Keratinocyte (primary cell): ENCODE data around the gene FN3KRP. TPM values are rescaled to one million over a fixed set of nuclear protein-coding genes. Genes with fewer than 3 reads are reported as not detected.

ENCODE experiments used
- DNase-seq: peaks from one replicate; pipeline ENCODE4 v3.0.0-alpha.2; 2011; ENCODE audit warnings: low read depth, missing footprints, low spot score
- FAIRE-seq: peaks from 2 replicates; lab custom pipeline; 2011; peaks lifted over from hg19 to GRCh38; lab: Jason Lieb, UNC
- H2AFZ ChIP-seq: 2 replicates; pipeline ENCODE4 v1.6.0; 2012; ENCODE audit warnings: low read length, control low read depth, inconsistent platforms; ENCODE audit not compliant: control insufficient read depth
- H3K27ac ChIP-seq: 2 replicates; pipeline ENCODE4 v1.5.1; 2011; ENCODE audit warnings: low read length; ENCODE audit not compliant: control insufficient read depth, insufficient read depth
- H3K27me3 ChIP-seq: 3 replicates; pipeline ENCODE4 v1.6.0; 2011; ENCODE audit warnings: low read length; ENCODE audit not compliant: control insufficient read depth, insufficient read depth; ENCODE audit errors: extremely low read depth
- H3K36me3 ChIP-seq, 2 experiments: 2 replicates in 1 of 2; 3 replicates in 1 of 2; pipeline ENCODE4 v1.5.1; 2011; ENCODE audit warnings: low read length in 2 of 2, mild to moderate bottlenecking in 1 of 2; ENCODE audit not compliant: control insufficient read depth in 2 of 2, insufficient read depth in 2 of 2; ENCODE audit errors: extremely low read depth in 1 of 2
- H3K4me1 ChIP-seq: 3 replicates; pipeline ENCODE4 v1.5.1; 2011; ENCODE audit warnings: low read length; ENCODE audit not compliant: control insufficient read depth, insufficient read depth; ENCODE audit errors: extremely low read depth
- H3K4me2 ChIP-seq: 3 replicates; pipeline ENCODE4 v1.6.0; 2011; ENCODE audit warnings: low read depth, low read length; ENCODE audit not compliant: control insufficient read depth, insufficient read depth; ENCODE audit errors: extremely low read depth
- H3K4me3 ChIP-seq, 3 experiments: fragments of 200-600 bp in 1 of 3; sonication (generic) in 1 of 3; 2 replicates in 2 of 3; 3 replicates in 1 of 3; pipeline ENCODE4 v1.5.1; 2011 to 2016; ENCODE audit warnings: low read length in 3 of 3, mild to moderate bottlenecking in 3 of 3, control low read depth in 2 of 3, inconsistent platforms in 1 of 3, low read depth in 1 of 3, mixed read lengths in 1 of 3, mixed run types in 1 of 3, moderate library complexity in 1 of 3; ENCODE audit not compliant: control insufficient read depth in 2 of 3, insufficient read depth in 2 of 3; ENCODE audit errors: extremely low read depth in 1 of 3
- H3K79me2 ChIP-seq: 2 replicates; pipeline ENCODE4 v1.6.0; 2012; ENCODE audit warnings: low read length; ENCODE audit not compliant: control insufficient read depth, insufficient read depth
- H3K9ac ChIP-seq: 3 replicates; pipeline ENCODE4 v1.6.0; 2011; ENCODE audit warnings: low read length; ENCODE audit not compliant: control insufficient read depth, insufficient read depth; ENCODE audit errors: extremely low read depth
- H3K9me1 ChIP-seq: 3 replicates; pipeline ENCODE4 v1.6.0; 2011; ENCODE audit warnings: low read length; ENCODE audit not compliant: control insufficient read depth, insufficient read depth; ENCODE audit errors: extremely low read depth
- H3K9me3 ChIP-seq: 2 replicates; pipeline ENCODE4 v1.5.1; 2012; ENCODE audit warnings: low read depth, low read length; ENCODE audit not compliant: control insufficient read depth
- H4K20me1 ChIP-seq: 3 replicates; pipeline ENCODE4 v1.6.0; 2011; ENCODE audit warnings: low read length; ENCODE audit not compliant: control insufficient read depth, insufficient read depth; ENCODE audit errors: extremely low read depth
- EZH2 ChIP-seq: IDR thresholded peaks from one replicate; pipeline ENCODE4 v1.6.1; 2012; ENCODE audit warnings: inconsistent platforms, mild to moderate bottlenecking, low read length, moderate library complexity
- dilution Hi-C: fragments of 300-500 bp; cut with MboI; formaldehyde crosslinking; loops from one replicate; pipeline ENCODE4 v1.7.0; 2020; ENCODE audit warnings: low sequenced_read_pairs; ENCODE audit not compliant: extremely low pct_ligation_motif_present
- polyA plus RNA-seq, 5 experiments: library from polyadenylated mRNA; depleted of rRNA in 3 of 5; stranded (reverse) in 3 of 5; stranded (forward) in 1 of 5; unstranded in 1 of 5; fragments of >200 nt; gene quantifications; 1 replicate in 1 of 5; 2 replicates in 3 of 5; 3 replicates in 1 of 5; pipeline versions ENCODE4 v1.2.1 to v1.2.3, GENCODE V29; 2011 to 2012; ENCODE audit warnings: missing spikeins in 2 of 5, low read depth in 1 of 5, low replicate concordance in 1 of 5
- TF ChIP-seq, protein P1 (sequence below), 3 experiments: IDR thresholded peaks in 1 of 3; conservative IDR thresholded peaks in 1 of 3; optimal IDR thresholded peaks in 1 of 3; 2 replicates in 2 of 3; 3 replicates in 1 of 3; pipeline versions ENCODE3 to v1.5.1; 2011; ENCODE audit warnings: low read length in 3 of 3, mild to moderate bottlenecking in 3 of 3, moderate library complexity in 2 of 3, control low read depth in 1 of 3, inconsistent platforms in 1 of 3; ENCODE audit not compliant: insufficient read depth in 2 of 3; ENCODE audit errors: extremely low read depth in 1 of 3

The FN3KRP gene
- polyA plus RNA-seq, 1 donor (not counting 4 experiments of a cell fraction or from before 2014, with no cell fraction given), result 25.7 TPM

DNA sequence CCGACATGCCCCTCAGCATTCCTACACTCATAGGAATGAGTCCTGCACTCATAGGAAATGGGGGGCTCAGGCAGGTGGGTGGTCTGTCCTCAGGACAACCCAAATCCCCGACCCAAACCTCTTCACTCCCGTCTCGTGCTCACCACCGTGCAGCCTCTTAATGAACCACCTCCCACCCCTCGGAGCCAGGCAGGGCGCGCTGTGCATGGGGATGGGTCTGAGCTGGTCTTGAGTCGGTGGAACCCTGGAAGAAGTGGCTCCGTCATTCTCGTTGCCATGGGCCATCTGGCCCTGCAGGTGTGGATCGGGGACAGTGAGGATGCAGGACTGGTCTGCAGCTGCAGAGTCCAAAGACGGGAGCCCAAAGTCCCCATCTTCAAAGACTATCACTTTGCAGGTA is 11.6 kb upstream of the FN3KRP start:
- Histone ChIP-seq H3K4me3 (no peak overlapping the region), H3K27me3 (no peaks in the 10 kb centered on the region), H3K9me1 (no peaks in the 10 kb centered on the region), H3K9me3 (no peaks in the 10 kb centered on the region), H3K4me2 (no peak overlapping the region), H3K4me1 (peaks cover 11% of the 10 kb centered on the region), H4K20me1 (no peaks in the 10 kb centered on the region), H3K27ac (no peak overlapping the region), H3K9ac (no peak overlapping the region), H3K36me3 (no peaks in the 10 kb centered on the region), H2AFZ (no peak overlapping the region), H3K79me2 (no peaks in the 10 kb centered on the region)
- dilution Hi-C loops, result no loop called here
- FAIRE-seq (no peak), DNase-seq (no peak)
- TF ChIP-seq, protein P1, sequence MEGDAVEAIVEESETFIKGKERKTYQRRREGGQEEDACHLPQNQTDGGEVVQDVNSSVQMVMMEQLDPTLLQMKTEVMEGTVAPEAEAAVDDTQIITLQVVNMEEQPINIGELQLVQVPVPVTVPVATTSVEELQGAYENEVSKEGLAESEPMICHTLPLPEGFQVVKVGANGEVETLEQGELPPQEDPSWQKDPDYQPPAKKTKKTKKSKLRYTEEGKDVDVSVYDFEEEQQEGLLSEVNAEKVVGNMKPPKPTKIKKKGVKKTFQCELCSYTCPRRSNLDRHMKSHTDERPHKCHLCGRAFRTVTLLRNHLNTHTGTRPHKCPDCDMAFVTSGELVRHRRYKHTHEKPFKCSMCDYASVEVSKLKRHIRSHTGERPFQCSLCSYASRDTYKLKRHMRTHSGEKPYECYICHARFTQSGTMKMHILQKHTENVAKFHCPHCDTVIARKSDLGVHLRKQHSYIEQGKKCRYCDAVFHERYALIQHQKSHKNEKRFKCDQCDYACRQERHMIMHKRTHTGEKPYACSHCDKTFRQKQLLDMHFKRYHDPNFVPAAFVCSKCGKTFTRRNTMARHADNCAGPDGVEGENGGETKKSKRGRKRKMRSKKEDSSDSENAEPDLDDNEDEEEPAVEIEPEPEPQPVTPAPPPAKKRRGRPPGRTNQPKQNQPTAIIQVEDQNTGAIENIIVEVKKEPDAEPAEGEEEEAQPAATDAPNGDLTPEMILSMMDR (optimal IDR thresholded peaks at IDR 0.05 in 1 of 3, IDR thresholded peaks at IDR 0.05 in 1 of 3, conservative IDR thresholded peaks at IDR 0.05 in 1 of 3; ENCODE audit: extremely low read depth in 1 of 3, insufficient read depth in 2 of 3, low read length in 3 of 3), result no peak
- no peak for TF ChIP-seq EZH2

- Histone ChIP-seq H3K27ac (no peak overlapping the region), H3K4me3 (no peak overlapping the region), H3K9me3 (no peaks in the 10 kb centered on the region), H3K36me3 (no peaks in the 10 kb centered on the region), H3K9ac (no peak overlapping the region), H3K4me2 (no peak overlapping the region), H3K9me1 (no peaks in the 10 kb centered on the region), H3K4me1 (peaks cover 11% of the 10 kb centered on the region), H3K27me3 (no peaks in the 10 kb centered on the region), H3K79me2 (no peaks in the 10 kb centered on the region), H4K20me1 (no peaks in the 10 kb centered on the region), H2AFZ (no peak overlapping the region)
- TF ChIP-seq, protein P1 (optimal IDR thresholded peaks at IDR 0.05 in 1 of 3, IDR thresholded peaks at IDR 0.05 in 1 of 3, conservative IDR thresholded peaks at IDR 0.05 in 1 of 3; ENCODE audit: extremely low read depth in 1 of 3, insufficient read depth in 2 of 3, low read length in 3 of 3), result no peak
- TF ChIP-seq EZH2, result no peak
- FAIRE-seq (no peak), DNase-seq (no peak)
- dilution Hi-C loops, result no loop called here
Observed at GRCh38 chr17:82705756-82706155, 10.8 kb upstream of the FN3KRP start.
